Activated gamma-delta T cell treated with Interleukin-2 at 50 U/mL for 16 hours (primary cell): Measurements from ENCODE around the gene ITPR3.
A peak's percentile ranks its signal among the peaks of the same experiment; 100 is the strongest.

Experiments
- DNase-seq: peaks from one replicate; pipeline ENCODE4 v3.0.0-alpha.2; 2020

ITPR3 gene

GRCh38 chr6:33744001-33744848, 123.1 kb downstream of the ITPR3 start:
- peak; percentile 73 for DNase-seq

- no peak for DNase-seq
These were observed 123.9 kb downstream of the ITPR3 start for GRCh38 chr6:33744895-33745546.

DNA sequence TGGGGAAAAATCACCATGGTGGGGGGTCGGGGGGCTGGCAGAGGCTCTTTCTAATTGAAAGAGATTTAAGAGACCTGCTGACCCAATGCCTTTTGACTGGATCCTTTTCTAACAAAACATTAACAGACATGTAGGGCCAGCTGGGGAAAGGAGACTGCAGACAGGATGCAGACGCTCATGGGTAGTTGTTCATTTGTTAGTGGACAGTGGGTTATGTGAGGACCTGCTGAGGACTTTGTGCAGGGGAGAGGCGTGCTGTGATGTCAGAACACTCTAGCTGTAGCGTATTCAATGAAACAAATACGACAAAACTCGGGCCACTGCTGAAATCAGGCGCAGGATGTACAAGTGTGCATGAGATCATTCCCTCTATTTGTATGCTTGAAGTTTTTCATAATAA, 124.4 kb downstream of the ITPR3 start:
- no peak for DNase-seq
